Osteoblast (primary cell): ENCODE data around the gene PRMT3. TPM values are rescaled to one million over a fixed set of nuclear protein-coding genes. Genes with fewer than 3 reads are reported as not detected.

Source experiments
- DNase-seq: peaks from one replicate; pipeline ENCODE4 v3.0.0; 2011; ENCODE audit warnings: low spot score, mixed read lengths; ENCODE audit not compliant: insufficient read length; ENCODE audit errors: missing footprints
- H2AFZ ChIP-seq: 2 replicates; pipeline ENCODE4 v1.6.0; 2011; ENCODE audit warnings: mild to moderate bottlenecking, low read length
- H3K27ac ChIP-seq: 2 replicates; pipeline ENCODE4 v1.5.1; 2011; ENCODE audit warnings: mild to moderate bottlenecking, low read depth, low read length, moderate library complexity
- H3K27me3 ChIP-seq: 2 replicates; pipeline ENCODE4 v1.6.0; 2012; ENCODE audit warnings: mild to moderate bottlenecking, control low read depth, inconsistent platforms, low read length, moderate library complexity; ENCODE audit not compliant: insufficient read depth
- H3K36me3 ChIP-seq: 2 replicates; pipeline ENCODE4 v1.5.1; 2011; ENCODE audit warnings: mild to moderate bottlenecking, low read length, control low read depth, moderate library complexity; ENCODE audit not compliant: insufficient read depth
- H3K4me1 ChIP-seq: 2 replicates; pipeline ENCODE4 v1.5.1; 2011; ENCODE audit warnings: mild to moderate bottlenecking, low read length, control low read depth, moderate library complexity; ENCODE audit not compliant: insufficient read depth
- H3K4me2 ChIP-seq: 2 replicates; pipeline ENCODE4 v1.6.0; 2011; ENCODE audit warnings: mild to moderate bottlenecking, low read length; ENCODE audit not compliant: insufficient read depth
- H3K4me3 ChIP-seq: fragments of 200-600 bp; sonication (generic); 3 replicates; pipeline ENCODE4 v1.5.1; 2012; ENCODE audit warnings: mild to moderate bottlenecking, low read length, inconsistent platforms; ENCODE audit not compliant: insufficient read depth
- H3K79me2 ChIP-seq: 2 replicates; pipeline ENCODE4 v1.6.0; 2012; ENCODE audit warnings: mild to moderate bottlenecking, low read length, control low read depth, inconsistent platforms; ENCODE audit not compliant: insufficient read depth
- H3K9me3 ChIP-seq: 2 replicates; pipeline ENCODE4 v1.5.1; 2011; ENCODE audit warnings: low read depth, low read length, control low read depth
- H4K20me1 ChIP-seq: 2 replicates; pipeline ENCODE4 v1.6.0; 2012; ENCODE audit warnings: mild to moderate bottlenecking, low read length, control low read depth; ENCODE audit not compliant: insufficient read depth
- total RNA-seq: library from RNA; depleted of rRNA; stranded (reverse); fragments of >200 nt; gene quantifications from 2 replicates; pipeline ENCODE4 v1.2.3, GENCODE V29; 2012
- TF ChIP-seq, protein P1 (sequence below): IDR thresholded peaks from 2 replicates; pipeline ENCODE4 v1.5.1; 2011; ENCODE audit warnings: mild to moderate bottlenecking, low read depth, low read length, moderate library complexity; ENCODE audit errors: extremely low read depth

PRMT3 gene
- total RNA-seq, 1 donor: 20.6 TPM

DNA sequence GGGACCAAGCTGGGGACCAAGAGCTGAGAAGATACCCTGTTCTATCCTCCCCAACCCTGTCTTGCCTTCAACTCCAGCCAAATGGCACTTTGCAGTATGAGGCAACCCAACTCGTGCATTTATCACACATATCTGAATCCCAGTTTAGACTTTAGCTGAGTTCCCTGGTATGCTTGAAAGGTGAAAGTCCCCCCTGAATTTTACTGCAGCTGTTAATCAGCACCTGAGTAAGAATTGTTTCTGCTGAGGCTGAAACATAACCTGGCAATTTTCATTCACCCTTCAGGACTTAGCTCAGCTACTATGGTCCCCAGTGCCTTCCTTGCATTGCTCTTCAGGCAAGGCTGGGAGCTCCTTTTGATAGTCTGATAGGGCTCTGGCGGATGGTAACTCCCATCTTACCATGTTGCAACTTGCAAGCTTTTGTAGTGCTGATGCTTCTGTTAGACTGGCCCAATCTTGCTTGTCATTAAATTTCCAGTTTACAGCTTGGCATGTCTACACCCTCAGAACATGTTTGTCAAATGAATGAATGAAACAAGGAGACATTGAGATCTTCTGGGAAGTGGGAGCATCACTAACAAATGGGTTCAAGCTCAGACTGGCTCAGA is 147.9 kb downstream of the PRMT3 start:
- no peak for DNase-seq
- Histone ChIP-seq H3K27me3 (no peaks in the 10 kb centered on the region), H3K4me2 (no peak overlapping the region), H3K4me3 (no peak overlapping the region), H4K20me1 (no peaks in the 10 kb centered on the region), H3K79me2 (no peaks in the 10 kb centered on the region), H3K36me3 (no peaks in the 10 kb centered on the region), H3K4me1 (no peaks in the 10 kb centered on the region), H2AFZ (no peak overlapping the region), H3K9me3 (no peaks in the 10 kb centered on the region), H3K27ac (no peak overlapping the region)
- TF ChIP-seq, protein P1, sequence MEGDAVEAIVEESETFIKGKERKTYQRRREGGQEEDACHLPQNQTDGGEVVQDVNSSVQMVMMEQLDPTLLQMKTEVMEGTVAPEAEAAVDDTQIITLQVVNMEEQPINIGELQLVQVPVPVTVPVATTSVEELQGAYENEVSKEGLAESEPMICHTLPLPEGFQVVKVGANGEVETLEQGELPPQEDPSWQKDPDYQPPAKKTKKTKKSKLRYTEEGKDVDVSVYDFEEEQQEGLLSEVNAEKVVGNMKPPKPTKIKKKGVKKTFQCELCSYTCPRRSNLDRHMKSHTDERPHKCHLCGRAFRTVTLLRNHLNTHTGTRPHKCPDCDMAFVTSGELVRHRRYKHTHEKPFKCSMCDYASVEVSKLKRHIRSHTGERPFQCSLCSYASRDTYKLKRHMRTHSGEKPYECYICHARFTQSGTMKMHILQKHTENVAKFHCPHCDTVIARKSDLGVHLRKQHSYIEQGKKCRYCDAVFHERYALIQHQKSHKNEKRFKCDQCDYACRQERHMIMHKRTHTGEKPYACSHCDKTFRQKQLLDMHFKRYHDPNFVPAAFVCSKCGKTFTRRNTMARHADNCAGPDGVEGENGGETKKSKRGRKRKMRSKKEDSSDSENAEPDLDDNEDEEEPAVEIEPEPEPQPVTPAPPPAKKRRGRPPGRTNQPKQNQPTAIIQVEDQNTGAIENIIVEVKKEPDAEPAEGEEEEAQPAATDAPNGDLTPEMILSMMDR: no peak

DNA sequence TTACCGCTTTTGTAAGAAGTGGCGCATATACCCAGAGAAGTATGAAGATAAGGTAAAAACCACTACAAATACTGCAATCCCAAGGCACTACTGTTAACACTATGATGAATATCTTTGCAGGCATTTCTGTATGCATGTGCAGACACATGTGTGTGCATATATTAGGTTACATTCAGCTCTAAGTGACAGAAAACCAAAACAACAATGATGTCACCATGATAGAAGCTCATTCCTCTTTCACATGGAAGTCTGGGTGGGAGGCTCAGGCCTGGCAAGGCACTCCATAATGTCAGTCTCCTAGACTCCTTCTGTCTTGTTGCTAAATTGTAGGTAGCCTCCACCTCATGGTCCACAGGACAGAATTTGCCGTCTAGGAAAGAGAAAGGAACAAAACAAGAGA is 148.8 kb downstream of the PRMT3 start:
- Histone ChIP-seq H3K4me1 (no peaks in the 10 kb centered on the region), H3K9me3 (no peaks in the 10 kb centered on the region), H2AFZ (no peak overlapping the region), H3K27me3 (no peaks in the 10 kb centered on the region), H4K20me1 (no peaks in the 10 kb centered on the region), H3K4me2 (no peak overlapping the region), H3K27ac (no peak overlapping the region), H3K36me3 (no peaks in the 10 kb centered on the region), H3K4me3 (no peak overlapping the region), H3K79me2 (no peaks in the 10 kb centered on the region)
- DNase-seq: no peak
- TF ChIP-seq, protein P1: no peak

DNA sequence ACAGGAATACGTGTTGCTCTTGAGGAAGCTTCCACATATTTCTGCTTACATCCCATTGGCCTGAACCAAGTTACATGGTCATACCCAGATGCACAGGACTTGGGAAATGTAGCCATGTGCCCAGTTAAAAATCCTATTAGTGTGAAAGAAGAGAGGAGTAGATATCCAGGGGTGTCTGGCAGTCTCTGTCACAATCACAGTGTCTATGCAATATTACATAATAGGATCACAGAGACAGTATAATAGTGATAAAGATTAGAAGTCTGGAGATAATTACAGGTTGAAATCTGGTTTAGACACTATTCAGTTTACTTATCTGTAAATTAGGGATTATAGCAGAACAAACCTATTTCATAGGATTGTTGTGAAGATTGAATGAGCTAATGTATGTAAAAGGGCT is 149.3 kb downstream of the PRMT3 start:
- DNase-seq: no peak
- no peak overlapping the region for H3K27ac ChIP-seq
- TF ChIP-seq, protein P1: no peak
- no peak overlapping the region for H3K4me2 ChIP-seq
- H3K79me2 ChIP-seq: no peaks in the 10 kb centered on the region
- H3K36me3 ChIP-seq: no peaks in the 10 kb centered on the region
- no peaks in the 10 kb centered on the region for H3K27me3 ChIP-seq
- no peak overlapping the region for H2AFZ ChIP-seq
- no peaks in the 10 kb centered on the region for H3K4me1 ChIP-seq
- no peaks in the 10 kb centered on the region for H3K9me3 ChIP-seq
- no peak overlapping the region for H3K4me3 ChIP-seq
- no peaks in the 10 kb centered on the region for H4K20me1 ChIP-seq

DNA sequence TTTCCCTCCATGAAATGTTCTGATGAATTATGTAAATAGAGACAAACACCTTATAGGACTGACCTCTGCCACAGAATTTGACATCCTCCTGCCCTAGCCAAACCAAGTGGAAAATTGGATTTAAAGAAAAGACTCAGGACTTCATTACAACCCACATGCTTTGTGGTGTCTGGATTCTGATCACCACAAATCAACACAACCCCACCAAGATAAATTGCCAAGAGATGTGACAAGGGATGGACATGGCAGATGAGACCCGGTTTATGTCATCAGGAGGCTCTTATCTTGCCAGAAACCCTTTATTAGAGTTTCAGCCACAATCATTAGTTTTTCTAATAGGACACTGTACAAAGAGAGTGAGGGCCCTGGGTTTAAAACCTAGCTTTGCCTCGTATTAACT is 154.0 kb downstream of the PRMT3 start:
- H3K4me3 ChIP-seq: no peak overlapping the region
- H3K36me3 ChIP-seq: no peaks in the 10 kb centered on the region
- H4K20me1 ChIP-seq: no peaks in the 10 kb centered on the region
- DNase-seq: no peak
- no peaks in the 10 kb centered on the region for H3K27me3 ChIP-seq
- H3K4me2 ChIP-seq: no peak overlapping the region
- no peaks in the 10 kb centered on the region for H3K79me2 ChIP-seq
- TF ChIP-seq, protein P1: no peak
- no peak overlapping the region for H3K27ac ChIP-seq
- H3K9me3 ChIP-seq: no peaks in the 10 kb centered on the region
- no peaks in the 10 kb centered on the region for H3K4me1 ChIP-seq
- H2AFZ ChIP-seq: no peak overlapping the region
